Measurements from ENCODE around the gene SLCO3A1. TPM values are rescaled to one million over a fixed set of nuclear protein-coding genes. Genes with fewer than 3 reads are reported as not detected.

Gene SLCO3A1
- total RNA-seq, 1 experiment from 2014 or later, result under 0.01 TPM

GRCh38 chr15:92097474-92098178 lies 244.1 kb downstream of the SLCO3A1 start:
- peak; percentile 9 for DNase-seq (ENCODE audit: low read depth)

DNA sequence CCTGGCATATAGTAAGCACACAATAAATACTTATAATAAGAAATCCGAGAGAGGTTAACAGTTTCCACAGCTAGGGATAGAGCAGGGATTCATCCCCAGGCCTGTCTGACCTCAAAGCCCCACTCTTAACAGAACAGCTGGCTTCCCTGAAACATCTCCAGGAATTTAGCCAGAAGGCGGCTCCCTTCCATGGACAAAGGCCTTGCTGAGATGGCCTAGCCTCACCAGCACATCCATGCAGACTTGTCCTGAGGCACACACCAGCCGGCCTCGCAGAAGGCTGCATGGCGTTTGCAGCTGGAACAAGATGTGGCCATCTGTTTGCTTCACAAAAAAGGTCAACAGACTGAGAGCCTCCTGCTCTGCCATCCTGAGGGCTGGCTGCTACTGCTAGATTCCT lies 245.4 kb downstream of the SLCO3A1 start:
- no peak for DNase-seq (ENCODE audit: low read depth)

DNA sequence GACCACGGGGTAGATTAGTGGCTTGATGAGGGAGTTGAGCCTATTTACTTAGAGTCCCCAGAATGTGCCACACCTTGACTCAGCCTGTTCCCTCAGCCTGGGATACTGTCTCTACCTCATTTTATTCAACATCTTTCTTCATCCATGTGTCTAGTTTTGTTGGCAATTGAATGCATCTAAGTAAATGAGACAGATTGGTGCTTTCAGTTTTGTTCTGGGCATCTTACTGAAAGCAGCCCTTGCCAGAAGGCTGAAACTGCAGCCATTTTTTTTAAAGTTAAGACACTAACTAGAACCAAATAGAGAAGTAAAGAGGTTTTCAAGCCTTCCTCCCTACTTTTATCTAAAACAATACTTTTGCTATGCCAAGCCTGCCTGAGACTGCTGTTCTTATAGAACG lies 246.8 kb downstream of the SLCO3A1 start:
- DNase-seq (ENCODE audit: low read depth), result no peak

GRCh38 chr15:92100751-92101150 lies 247.2 kb downstream of the SLCO3A1 start:
- no peak for DNase-seq (ENCODE audit: low read depth)

GRCh38 chr15:92101708-92102394 lies 248.3 kb downstream of the SLCO3A1 start:
- no peak for DNase-seq (ENCODE audit: low read depth)

DNA sequence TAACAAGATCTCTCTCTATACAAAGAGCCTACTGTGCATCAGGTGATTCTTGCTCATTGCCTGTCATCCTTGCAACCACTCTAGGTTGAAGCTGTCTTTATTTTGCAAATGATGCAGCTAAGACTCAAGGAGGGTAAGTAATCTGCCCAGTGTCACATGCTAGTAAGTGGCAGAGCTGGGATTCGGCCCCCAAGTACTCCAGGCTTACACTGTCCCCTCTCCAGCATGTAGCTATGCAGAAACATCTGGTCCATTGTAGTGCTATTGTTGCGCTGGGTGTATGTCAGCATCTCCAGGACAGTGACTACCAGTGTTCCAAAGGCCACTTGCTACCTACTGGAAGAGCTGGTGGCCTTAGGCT lies 248.9 kb downstream of the SLCO3A1 start:
- DNase-seq (ENCODE audit: low read depth), result no peak

- no peak for DNase-seq (ENCODE audit: low read depth)
These were observed 250.6 kb downstream of the SLCO3A1 start for GRCh38 chr15:92104072-92104471.

DNA sequence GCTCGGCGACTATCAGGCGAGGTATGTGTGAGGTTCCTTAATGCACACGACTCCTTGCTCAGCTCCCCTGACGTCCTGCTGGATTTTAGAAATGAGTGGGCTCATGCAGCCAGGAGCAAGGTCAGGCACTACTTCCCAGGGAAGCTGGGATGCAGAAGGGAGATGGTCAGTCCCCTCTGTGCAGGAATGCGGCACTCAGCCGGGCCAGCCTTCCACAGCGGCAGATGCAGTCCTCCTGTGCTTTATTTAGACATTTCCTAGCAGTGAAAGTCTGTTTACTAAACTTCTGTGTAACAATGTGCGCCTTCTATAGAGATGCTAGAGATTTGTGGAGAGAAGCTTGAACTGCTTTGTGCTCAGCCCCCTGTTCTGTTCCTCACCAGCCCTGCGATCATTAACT lies 252.1 kb downstream of the SLCO3A1 start:
- no peak for DNase-seq (ENCODE audit: low read depth)

DNA sequence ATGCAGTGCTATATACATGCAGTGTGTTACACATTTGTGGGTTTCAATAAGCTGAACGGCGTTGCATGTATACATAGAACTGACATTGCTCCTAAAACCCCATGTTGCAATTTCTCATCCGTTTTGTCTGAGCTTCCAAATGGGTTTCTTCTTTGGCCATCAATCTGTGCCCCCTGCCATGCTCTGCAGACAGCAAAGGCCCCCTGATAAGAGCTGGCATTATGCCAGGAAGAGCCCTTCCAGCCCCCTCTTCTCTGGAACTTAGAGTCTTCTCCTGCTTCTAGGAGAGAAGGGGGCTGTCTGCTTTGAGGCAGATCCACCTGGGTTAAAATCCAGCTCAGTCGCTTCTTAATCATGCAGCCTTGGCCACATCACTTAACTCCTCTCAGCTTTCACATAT lies 254.0 kb downstream of the SLCO3A1 start:
- DNase-seq (ENCODE audit: low read depth), result no peak

- no peak for DNase-seq (ENCODE audit: low read depth)
These were observed 255.8 kb downstream of the SLCO3A1 start for GRCh38 chr15:92109191-92109873.

DNA sequence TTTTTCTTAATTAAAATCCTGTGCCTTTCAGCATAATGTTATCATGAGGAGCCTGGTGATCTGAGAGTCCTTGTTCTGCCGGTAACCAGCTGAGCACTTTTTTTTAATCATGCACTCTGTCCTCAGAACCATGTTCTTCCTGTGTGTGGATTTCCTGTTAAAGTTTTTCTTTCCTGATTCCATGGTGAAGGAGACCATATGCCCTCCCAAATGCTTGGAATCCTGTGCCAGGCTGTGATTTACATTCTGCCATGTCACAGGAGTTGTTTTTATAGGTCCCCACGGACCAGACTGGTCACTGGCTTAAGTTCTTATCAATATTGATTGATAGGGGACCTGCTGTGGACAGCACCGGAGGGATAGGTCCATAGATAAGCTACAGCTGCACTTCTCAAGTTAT lies 257.8 kb downstream of the SLCO3A1 start:
- DNase-seq (ENCODE audit: low read depth), result no peak

DNA sequence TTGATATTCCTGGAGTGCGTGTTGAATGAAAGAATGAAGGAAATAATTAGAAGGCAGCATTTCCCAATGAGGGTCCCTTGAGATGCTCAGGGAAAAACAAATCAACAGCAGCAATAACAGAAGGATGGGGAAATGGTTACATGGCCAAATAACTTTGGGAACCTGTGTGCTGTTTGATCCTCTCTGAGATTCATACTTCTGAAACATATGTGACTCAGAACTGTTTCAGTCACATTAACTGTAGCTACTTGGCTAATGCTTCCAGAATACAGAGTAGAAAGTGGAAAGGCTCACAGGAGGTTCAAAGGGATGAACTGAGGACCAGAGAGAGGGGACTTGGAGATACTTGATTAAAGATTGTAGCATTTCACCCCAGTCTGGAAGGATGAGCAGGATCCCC lies 258.2 kb downstream of the SLCO3A1 start:
- DNase-seq (ENCODE audit: low read depth), result no peak

- no peak for DNase-seq (ENCODE audit: low read depth)
These were observed 258.7 kb downstream of the SLCO3A1 start for GRCh38 chr15:92112180-92112579.

DNA sequence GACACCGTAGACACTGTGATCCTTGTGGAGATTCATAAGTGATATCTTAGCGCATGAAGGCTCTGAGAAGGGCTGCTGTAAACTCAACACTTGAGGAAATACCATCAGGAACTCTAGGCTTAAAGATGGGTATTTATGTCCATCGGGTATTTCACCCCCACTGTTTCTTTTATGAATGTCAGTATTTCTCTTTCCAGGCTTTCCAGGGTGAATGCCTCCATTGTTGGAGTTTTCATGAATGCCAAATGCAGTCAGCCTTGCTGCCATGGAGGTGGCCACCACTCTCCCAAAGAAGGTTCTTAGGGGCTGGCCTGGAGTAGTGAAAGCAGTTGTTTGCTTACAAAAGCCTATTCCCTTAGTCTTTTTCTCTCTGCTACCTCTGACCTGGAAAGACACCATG lies 259.2 kb downstream of the SLCO3A1 start:
- no peak for DNase-seq (ENCODE audit: low read depth)

GRCh38 chr15:92113832-92114231 lies 260.3 kb downstream of the SLCO3A1 start:
- DNase-seq (ENCODE audit: low read depth), result no peak

DNA sequence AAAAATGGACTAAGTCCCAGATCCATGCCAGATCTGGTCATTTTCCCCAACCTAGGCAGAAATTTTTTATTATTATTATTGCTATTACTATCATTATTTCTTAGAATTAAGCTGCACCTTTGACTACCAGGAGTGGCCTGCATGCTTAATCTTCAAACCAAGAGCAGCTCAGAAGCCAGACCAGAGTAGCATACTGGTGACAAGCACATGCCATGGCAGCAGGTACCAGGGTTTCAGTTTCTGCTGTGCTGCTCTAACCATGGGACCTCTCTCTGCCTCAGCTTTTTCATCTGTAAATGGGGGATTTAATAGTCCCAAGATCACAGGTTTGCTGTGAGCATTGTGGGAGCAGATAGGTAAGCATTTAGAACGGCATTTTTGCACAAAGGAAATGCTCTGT lies 262.3 kb downstream of the SLCO3A1 start:
- DNase-seq (ENCODE audit: low read depth), result no peak

DNA sequence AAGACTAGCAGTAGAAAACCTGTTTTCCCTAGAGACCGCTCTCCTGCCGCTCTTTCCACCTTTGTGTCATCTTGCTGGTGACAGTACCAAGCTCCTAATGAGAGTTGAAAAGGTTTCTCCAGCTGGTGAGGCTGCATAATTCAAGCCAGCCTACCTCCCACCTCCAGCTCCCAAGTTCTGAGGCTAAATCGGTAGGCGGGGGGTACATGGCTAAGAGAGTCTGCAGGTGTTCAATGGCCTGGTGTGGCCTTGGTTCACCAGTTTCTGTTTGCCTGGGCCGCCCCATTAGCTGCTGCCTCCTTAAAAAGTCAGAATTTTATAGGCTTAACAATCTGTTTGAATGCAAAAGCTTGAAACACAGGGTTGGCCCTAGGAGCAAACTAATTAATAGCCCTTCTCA lies 262.8 kb downstream of the SLCO3A1 start:
- DNase-seq (ENCODE audit: low read depth), result no peak

DNA sequence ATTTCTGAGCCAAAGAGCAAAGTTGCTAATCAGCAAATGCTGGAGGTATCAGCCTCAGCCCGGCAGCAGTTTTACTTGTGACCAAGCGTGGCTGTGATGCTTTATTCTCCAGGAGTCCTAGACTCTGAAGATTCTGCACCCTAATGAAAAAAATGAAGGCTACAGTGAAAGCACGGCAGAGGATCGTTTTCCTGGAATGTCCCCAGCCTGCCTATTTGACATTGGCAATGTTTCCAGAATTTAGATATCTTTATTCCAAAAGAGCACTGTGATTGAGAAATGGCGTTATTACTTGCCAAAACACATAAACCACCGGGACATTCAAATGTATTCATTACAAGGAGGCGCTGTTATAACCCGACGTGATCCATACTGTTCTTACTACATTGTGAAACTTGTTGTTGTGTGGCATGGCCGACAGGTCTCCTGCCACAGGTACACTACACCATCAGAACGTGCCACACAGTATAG lies 263.8 kb downstream of the SLCO3A1 start:
- DNase-seq (ENCODE audit: low read depth), result no peak

GRCh38 chr15:92118162-92118935 lies 264.8 kb downstream of the SLCO3A1 start:
- no peak for DNase-seq (ENCODE audit: low read depth)

DNA sequence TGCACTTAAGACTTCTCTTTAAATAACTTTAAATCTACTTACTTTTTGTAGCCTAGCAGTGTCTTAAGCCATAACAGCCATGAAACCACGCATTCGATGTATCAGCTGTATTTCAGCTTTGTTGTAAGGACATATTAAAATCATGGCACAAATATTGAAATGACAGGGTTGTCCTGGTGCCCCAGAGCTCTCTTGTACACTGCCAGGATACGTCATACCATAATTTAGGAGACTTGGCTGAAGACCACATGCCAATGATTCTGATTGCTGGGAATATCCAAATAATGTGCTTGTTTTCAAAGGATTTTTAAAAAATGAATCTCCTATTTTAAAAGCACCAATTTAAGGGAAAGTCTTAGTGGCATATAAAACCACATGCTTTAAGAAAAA lies 265.4 kb downstream of the SLCO3A1 start:
- no peak for DNase-seq (ENCODE audit: low read depth)

DNA sequence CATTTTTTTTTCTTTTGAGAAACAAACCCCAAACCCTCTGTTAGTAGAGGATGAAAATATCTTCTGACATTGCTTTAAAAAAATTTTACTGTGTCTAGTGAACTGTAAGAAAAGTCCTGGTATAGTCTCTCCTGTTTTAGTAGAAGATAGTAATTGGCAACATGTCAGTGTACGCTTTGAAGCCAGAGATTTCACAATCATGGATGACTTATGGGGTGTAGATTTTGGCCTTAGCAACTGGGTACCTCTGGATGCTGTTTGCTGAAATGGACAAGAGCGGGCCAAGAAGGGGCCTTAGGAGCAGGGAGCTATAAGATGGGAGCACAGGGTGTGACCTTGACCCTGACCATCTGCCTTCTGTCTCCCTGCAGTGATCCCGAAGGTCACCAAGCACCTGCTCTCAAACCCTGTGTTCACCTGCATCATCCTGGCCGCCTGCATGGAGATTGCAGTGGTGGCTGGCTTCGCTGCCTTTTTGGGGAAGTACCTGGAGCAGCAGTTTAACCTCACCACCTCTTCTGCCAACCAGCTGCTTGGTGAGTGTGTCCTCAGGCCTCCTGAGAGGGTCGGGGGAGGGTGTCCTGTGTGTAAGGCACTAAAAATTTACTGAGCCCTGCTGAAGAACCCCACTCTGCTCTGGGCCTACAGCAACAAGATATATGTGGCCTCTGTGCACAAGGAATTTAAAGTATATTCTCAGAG lies 266.7 kb downstream of the SLCO3A1 start:
- DNase-seq (ENCODE audit: low read depth), result no peak
